ENCODE measurements around the gene CPZ. TPM values are rescaled to one million over a fixed set of nuclear protein-coding genes. Genes with fewer than 3 reads are reported as not detected.
"Not testable (repeated sequence)": the region's sequence is repeated elsewhere in the genome, so short reads cannot be mapped to it uniquely, and the experiment has no call there.

The CPZ gene
- total and polyA plus RNA-seq, 2 of the 4 experiments (the other 2 are of a cell fraction) = 0.90 to 10.3 TPM

DNA sequence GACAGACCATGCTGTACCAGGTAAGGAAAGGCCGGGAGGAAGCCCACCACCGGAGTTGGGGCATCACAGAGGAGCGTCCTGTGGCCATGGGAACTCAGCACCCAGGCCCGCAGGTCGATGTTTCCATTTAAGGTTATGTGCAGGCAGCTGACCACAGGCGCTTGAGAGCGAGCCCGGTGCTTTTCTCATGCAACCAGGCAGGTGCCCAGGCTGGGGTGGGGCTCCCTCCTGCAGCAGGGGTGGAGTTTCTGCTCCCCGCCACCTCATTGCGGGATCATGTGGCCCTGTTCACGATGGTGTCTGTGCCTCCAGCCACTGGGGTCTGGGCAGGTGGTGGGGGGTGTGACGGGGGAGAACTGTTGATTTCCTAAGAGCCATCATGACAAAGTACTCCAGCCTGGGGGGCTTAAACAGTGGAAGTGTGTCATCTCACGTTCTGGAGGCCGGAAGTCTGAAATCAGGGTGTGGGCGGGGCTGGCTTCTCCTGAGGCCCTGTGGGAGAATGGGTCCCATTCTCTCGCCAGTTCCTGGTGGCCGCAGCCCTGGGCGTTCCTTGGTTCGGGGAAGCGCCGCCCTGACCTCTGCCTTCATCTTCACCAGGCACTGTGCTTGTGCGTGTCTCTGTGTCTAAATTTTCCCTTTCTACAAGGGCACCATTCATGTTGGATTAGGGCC, 60.9 kb downstream of the CPZ start:
- H3K4me3 ChIP-seq (ENCODE audit: insufficient read depth, low read depth, low read length) = no peak overlapping the region
- no peaks in the 10 kb centered on the region for H3K4me1 ChIP-seq (ENCODE audit: control insufficient read depth, insufficient read depth, low read length)
- in situ Hi-C loops (cut with MboI; ENCODE audit: low sequenced_read_pairs) = no loop called here
- CTCF ChIA-PET = no interaction called here
- no peak overlapping the region for H3K9ac ChIP-seq (ENCODE audit: low read depth, low read length)
- H2AK9ac ChIP-seq (replicated peaks; ENCODE audit: low read depth, low read length, poor library complexity) = no peak overlapping the region
- no peak overlapping the region for H2AK5ac ChIP-seq (ENCODE audit: low read depth, low read length)
- no peak overlapping the region for H3K14ac ChIP-seq (replicated peaks; ENCODE audit: low read depth, low read length)
- dilution Hi-C loops (cut with HindIII; ENCODE audit: low sequenced_read_pairs, unreplicated experiment) = no loop called here
- WGBS, 2 experiments (ENCODE audit: extremely low coverage in 2 of 2, insufficient read length in 1 of 2) = 41% methylated on average over 11 of the region's 22 CpGs; no CpG with 5 or more reads in 1 of the 2 experiments
- no peaks in the 10 kb centered on the region for H3K9me1 ChIP-seq (ENCODE audit: insufficient read depth, low read length)
- H2BK120ac ChIP-seq (ENCODE audit: low read depth, low read length) = no peak overlapping the region
- POLR2A ChIA-PET (ENCODE audit: unreplicated experiment) = no interaction called here
- H3K4ac ChIP-seq (ENCODE audit: low read depth, low read length) = no peak overlapping the region
- H2AFZ ChIP-seq (replicated peaks; ENCODE audit: low read length, poor library complexity) = no peak overlapping the region
- peaks cover 18% of the 10 kb centered on the region; the same call in 1 of the 2 replicates for H3K27me3 ChIP-seq (ENCODE audit: control insufficient read depth, insufficient read depth, low read length)
- intact Hi-C loops (cut with micrococcal nuclease) = no loop called here
- no peak overlapping the region for H3K56ac ChIP-seq (ENCODE audit: extremely low read depth, insufficient read depth, low read length)
- H3K4me2 ChIP-seq (ENCODE audit: low read depth, low read length) = no peak overlapping the region
- no peak overlapping the region for H2BK20ac ChIP-seq (ENCODE audit: low read depth, low read length)
- no TSS peak for BruUV-seq (replicated peaks)
- H3K18ac ChIP-seq (ENCODE audit: low read depth, low read length) = no peak overlapping the region
- H3K9me3 ChIP-seq (ENCODE audit: control insufficient read depth, insufficient read depth, low read length) = no peaks in the 10 kb centered on the region
- no peaks in the 10 kb centered on the region for H3K79me1 ChIP-seq (ENCODE audit: low read depth in 1 of 2, low read length in 2 of 2)
- no peaks in the 10 kb centered on the region for H4K20me1 ChIP-seq (ENCODE audit: insufficient read depth, low read length)
- H3K23ac ChIP-seq (ENCODE audit: low read depth, low read length) = no peak overlapping the region
- ATAC-seq (ENCODE audit: low read depth) = no peak
- no peak overlapping the region for H3K27ac ChIP-seq (ENCODE audit: insufficient read depth, low read length)
- TF ChIP-seq CEBPB (IDR thresholded peaks at IDR 0.05; ENCODE audit: low read depth, low read length) (no peak), RAD21 (IDR thresholded peaks at IDR 0.05; ENCODE audit: low read length) (no peak), CHD1 (IDR thresholded peaks at IDR 0.05; ENCODE audit: low read depth, low read length) (no peak), RFX5 (IDR thresholded peaks at IDR 0.05; ENCODE audit: low read depth, low read length) (no peak), POLR2A (IDR thresholded peaks at IDR 0.05; ENCODE audit: low read depth, low read length) (no peak), MAZ (IDR thresholded peaks at IDR 0.05; ENCODE audit: borderline replicate concordance, low read depth, low read length) (no peak), FOS (IDR thresholded peaks at IDR 0.05; ENCODE audit: low read depth, low read length) (no peak)
- TF ChIP-seq, protein P1, sequence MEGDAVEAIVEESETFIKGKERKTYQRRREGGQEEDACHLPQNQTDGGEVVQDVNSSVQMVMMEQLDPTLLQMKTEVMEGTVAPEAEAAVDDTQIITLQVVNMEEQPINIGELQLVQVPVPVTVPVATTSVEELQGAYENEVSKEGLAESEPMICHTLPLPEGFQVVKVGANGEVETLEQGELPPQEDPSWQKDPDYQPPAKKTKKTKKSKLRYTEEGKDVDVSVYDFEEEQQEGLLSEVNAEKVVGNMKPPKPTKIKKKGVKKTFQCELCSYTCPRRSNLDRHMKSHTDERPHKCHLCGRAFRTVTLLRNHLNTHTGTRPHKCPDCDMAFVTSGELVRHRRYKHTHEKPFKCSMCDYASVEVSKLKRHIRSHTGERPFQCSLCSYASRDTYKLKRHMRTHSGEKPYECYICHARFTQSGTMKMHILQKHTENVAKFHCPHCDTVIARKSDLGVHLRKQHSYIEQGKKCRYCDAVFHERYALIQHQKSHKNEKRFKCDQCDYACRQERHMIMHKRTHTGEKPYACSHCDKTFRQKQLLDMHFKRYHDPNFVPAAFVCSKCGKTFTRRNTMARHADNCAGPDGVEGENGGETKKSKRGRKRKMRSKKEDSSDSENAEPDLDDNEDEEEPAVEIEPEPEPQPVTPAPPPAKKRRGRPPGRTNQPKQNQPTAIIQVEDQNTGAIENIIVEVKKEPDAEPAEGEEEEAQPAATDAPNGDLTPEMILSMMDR (conservative IDR thresholded peaks at IDR 0.05; ENCODE audit: low read depth, low read length) = no peak
- DNase-seq = no peak
- H2BK15ac ChIP-seq (ENCODE audit: low read depth, low read length) = no peak overlapping the region
- no peak overlapping the region for H2BK5ac ChIP-seq (ENCODE audit: low read depth, low read length, poor library complexity, severe bottlenecking)
- no peak overlapping the region for H4K5ac ChIP-seq (ENCODE audit: low read depth, low read length)
- H3K36me3 ChIP-seq (ENCODE audit: control insufficient read depth, insufficient read depth, low read length) = no peaks in the 10 kb centered on the region
- H4K91ac ChIP-seq (ENCODE audit: insufficient read depth, low read depth, low read length) = no peak overlapping the region
- H4K8ac ChIP-seq (ENCODE audit: low read depth in 2 of 2, low read length in 2 of 2) = no peak overlapping the region

DNA sequence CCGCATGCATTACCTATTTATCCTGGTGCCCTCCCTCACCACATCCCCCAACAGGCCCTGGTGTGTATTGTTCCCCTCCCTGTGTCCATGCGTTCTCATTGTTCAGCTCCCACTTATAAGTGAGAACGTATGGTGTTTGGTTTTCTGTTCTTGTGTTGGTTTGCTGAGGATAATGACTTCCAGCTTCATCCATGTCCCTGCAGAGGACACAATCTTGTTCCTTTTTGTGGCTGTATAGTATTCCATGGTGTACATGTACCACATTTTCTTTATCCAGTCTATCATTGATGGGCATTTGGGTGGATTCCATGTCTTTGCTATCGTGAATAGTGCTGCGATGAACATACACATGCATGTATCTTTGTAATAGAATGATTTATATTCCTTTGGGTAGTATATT, 61.6 kb downstream of the CPZ start:
- H3K14ac ChIP-seq (replicated peaks; ENCODE audit: low read depth, low read length); H2AK5ac ChIP-seq (ENCODE audit: low read depth, low read length); in situ Hi-C loops (cut with MboI; ENCODE audit: low sequenced_read_pairs); intact Hi-C loops (cut with micrococcal nuclease); H3K9me1 ChIP-seq (ENCODE audit: insufficient read depth, low read length); H4K5ac ChIP-seq (ENCODE audit: low read depth, low read length); H2AK9ac ChIP-seq (replicated peaks; ENCODE audit: low read depth, low read length, poor library complexity); H3K56ac ChIP-seq (ENCODE audit: extremely low read depth, insufficient read depth, low read length); H3K18ac ChIP-seq (ENCODE audit: low read depth, low read length); DNase-seq; H3K23ac ChIP-seq (ENCODE audit: low read depth, low read length); H3K27ac ChIP-seq (ENCODE audit: insufficient read depth, low read length); dilution Hi-C loops (cut with HindIII; ENCODE audit: low sequenced_read_pairs, unreplicated experiment); BruUV-seq (replicated peaks); H2AFZ ChIP-seq (replicated peaks; ENCODE audit: low read length, poor library complexity); H2BK15ac ChIP-seq (ENCODE audit: low read depth, low read length); H3K4me3 ChIP-seq (ENCODE audit: insufficient read depth, low read depth, low read length); CTCF ChIA-PET; H4K20me1 ChIP-seq (ENCODE audit: insufficient read depth, low read length); H3K9me3 ChIP-seq (ENCODE audit: control insufficient read depth, insufficient read depth, low read length); H2BK20ac ChIP-seq (ENCODE audit: low read depth, low read length); ATAC-seq (ENCODE audit: low read depth); H3K36me3 ChIP-seq (ENCODE audit: control insufficient read depth, insufficient read depth, low read length); H3K4me2 ChIP-seq (ENCODE audit: low read depth, low read length); H3K9ac ChIP-seq (ENCODE audit: low read depth, low read length); H2BK5ac ChIP-seq (ENCODE audit: low read depth, low read length, poor library complexity, severe bottlenecking); H4K8ac ChIP-seq (ENCODE audit: low read depth in 2 of 2, low read length in 2 of 2); H3K79me1 ChIP-seq (ENCODE audit: low read depth in 1 of 2, low read length in 2 of 2); H4K91ac ChIP-seq (ENCODE audit: insufficient read depth, low read depth, low read length); POLR2A ChIA-PET (ENCODE audit: unreplicated experiment); H3K4me1 ChIP-seq (ENCODE audit: control insufficient read depth, insufficient read depth, low read length); H2BK120ac ChIP-seq (ENCODE audit: low read depth, low read length); H3K4ac ChIP-seq (ENCODE audit: low read depth, low read length): not testable (repeated sequence)
- peaks cover 12% of the 10 kb centered on the region; the same call in 1 of the 2 replicates for H3K27me3 ChIP-seq (ENCODE audit: control insufficient read depth, insufficient read depth, low read length)
- WGBS, 2 experiments (ENCODE audit: extremely low coverage in 2 of 2, insufficient read length in 1 of 2) = no CpG with 5 or more reads among the region's 5 CpGs
